LoVo (cell line): ENCODE data around the gene OR1S2.
"Not testable (repeated sequence)": the region's sequence is repeated elsewhere in the genome, so short reads cannot be mapped to it uniquely, and the experiment has no call there.

Experiments used
- DNase-seq: peaks from one replicate; pipeline ENCODE4 v3.0.0-alpha.2; 2016; ENCODE audit warnings: low spot score

Gene OR1S2, protein sequence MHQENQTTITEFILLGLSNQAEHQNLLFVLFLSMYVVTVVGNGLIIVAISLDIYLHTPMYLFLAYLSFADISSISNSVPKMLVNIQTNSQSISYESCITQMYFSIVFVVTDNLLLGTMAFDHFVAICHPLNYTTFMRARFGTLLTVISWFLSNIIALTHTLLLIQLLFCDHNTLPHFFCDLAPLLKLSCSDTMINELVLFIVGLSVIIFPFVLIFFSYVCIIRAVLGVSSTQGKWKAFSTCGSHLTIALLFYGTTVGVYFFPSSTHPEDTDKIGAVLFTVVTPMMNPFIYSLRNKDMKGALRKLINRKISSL

DNA sequence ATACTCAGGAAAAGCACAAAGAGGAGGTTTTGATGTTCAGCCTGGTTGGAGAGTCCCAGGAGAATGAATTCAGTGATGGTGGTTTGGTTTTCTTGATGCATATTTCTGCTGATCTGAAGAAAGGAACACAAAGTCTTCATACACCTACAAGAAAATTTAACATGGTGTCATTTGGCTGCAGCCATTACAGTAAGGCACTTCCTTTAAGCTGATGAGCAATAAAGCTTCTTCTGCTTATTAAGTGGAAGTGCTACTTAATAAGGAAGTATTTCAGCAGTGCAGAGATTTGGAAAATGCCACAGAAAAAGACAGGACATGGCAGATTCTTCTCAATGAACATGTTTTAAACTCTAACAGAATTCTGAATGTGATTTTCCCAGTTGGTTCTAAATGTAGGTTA lies at the start of gene OR1S2:
Gene OR1S2 (minus strand): TSS at position 101 of the 400 bp plus-strand sequence. CDS start 0 bp downstream, at position 101.
- DNase-seq: no peak

DNA sequence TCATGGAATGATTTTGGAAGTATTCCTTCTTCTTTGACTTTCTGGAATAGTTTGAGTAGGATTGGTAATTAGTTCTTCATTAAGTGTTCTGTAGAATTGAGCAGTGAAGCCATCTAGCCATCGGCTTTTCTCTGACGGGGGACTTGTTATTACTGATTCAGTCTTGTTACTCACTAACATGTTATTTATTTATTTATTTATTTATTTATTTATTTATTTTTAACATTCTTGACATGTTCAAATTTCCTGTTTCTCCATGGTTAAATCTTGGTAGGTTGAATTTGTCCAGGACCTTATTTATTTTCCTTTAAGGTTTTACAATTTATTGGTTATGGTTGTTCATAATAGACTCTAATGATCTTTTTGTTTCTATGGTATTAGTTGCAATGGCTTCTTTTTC lies 40.0 kb upstream of the OR1S2 start:
- DNase-seq: no peak

DNA sequence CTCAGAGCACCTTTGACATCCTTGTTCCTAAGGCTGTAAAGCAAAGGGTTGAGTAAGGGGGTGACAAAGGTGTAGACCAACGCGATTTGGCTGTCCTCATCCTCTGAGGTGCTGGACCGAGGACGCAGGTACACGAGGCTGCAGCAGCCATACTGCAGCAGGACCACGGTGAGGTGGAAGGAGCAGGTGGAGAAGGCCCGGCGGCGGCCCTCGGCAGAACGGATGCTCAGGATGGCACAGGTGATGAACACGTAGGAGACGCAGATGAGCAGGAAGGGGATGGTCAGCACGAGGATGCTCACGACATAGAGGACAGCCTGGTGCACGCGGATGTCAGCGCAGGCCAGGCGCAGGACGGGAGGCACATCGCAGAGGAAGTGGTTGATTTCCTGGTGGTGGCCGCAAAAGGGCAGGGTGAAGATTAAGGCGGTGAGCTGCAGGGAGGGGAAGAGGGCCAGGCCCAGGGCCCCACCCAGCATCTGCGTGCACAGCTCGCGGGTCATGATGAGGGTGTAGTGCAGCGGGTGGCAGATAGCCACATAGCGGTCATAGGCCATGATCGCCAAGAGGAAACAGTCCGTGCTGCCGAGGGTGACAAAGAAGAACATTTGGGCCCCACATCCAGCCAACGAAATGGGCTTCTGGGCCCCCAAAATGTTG lies 24.1 kb upstream of the OR1S2 start:
- DNase-seq: no peak

DNA sequence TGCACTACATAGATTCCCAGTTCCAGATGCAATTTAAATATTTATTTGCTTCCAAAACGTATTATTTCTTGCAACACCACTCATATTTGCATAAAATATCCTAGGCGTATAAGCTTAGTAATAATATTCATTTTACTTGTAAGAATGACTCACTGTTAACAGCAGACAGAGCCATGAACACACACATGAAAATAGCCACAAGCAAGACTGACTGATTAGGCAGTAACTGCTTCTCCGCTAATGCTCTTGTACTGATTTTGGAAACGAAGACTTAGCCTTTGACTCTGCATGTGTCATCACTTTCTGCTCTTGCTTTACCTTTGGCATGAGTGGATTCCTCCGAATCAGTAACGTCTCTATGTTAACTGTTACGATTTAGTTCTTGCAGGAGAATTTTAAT lies 18.8 kb upstream of the OR1S2 start:
- DNase-seq: no peak

DNA sequence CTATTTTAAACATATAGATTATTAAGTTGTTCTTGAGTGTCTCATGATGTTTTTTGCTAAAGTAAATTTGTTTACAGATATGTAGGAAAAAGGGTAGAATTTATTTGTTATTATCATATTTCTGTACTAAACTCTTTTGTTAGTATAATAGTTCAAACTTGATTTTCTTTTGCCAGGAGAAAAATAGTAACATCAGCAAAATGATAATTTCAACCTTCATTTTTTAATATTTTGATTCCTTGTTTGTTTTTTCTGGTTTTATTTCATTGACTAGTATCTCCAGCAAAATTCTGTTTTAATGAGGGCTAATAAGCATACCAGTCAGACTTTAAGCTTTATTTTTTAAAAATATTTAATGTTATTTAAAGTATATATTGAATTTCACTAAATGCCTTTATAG lies 12.5 kb upstream of the OR1S2 start:
- no peak for DNase-seq

DNA sequence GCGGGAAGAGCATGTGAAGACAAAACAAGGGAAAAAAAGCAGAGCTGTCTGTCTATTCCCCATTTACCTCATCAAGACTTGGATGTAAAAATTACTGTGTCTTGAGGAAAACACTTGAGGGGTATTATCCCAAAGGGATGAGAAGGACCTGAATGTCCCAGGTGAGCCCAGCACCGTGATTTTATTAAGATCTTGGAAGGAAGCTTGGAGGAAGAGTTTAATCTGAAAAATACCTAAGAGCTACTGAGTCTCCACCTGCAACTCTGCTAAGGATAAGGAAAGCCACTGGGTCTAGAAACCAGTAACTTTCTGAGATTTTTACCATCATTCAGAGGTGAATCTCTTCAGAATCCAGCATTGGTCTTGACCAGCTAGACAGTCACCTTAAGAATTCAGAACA lies 8.5 kb upstream of the OR1S2 start, which contains the start of gene OR1S1:
Gene OR1S1 (plus strand): TSS at position 301 of the 400 bp plus-strand sequence.
- DNase-seq: not testable (repeated sequence)

DNA sequence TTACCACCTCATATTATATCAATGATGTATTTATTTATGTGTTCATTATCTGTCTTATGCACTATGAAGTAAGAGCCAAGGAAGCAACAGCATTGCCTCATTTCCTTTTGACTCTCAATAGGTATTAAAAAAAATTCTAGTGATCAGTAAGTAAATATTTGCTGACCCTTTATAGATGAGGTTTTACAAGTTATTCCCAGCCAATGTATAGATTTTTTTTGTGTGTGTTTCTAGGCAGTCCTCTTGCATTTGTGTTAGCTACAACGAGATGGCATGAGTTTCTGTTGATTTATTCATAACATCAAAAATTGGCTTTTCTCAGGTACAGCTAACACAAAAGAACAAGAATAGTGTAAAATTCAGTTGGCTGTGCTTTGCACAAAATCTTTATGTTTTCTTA lies 4.7 kb downstream of the OR1S2 start:
- no peak for DNase-seq

DNA sequence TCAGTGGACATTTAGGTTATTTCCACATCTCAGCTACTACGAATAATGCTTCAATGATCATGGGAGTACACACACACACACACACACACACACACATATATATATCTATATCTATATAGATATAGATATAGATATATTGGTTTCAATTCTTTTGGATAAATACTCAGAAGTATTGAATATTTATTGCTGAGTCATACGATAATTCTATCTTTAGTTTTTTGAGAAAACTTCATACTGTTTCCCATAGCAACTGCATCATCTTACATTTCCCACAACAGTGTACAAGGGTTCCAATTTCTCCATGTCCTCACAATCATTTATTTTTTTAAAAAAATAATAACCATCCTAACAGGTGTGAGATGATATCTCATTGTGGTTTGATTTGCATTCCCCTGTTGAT lies 8.0 kb downstream of the OR1S2 start:
- DNase-seq: no peak

DNA sequence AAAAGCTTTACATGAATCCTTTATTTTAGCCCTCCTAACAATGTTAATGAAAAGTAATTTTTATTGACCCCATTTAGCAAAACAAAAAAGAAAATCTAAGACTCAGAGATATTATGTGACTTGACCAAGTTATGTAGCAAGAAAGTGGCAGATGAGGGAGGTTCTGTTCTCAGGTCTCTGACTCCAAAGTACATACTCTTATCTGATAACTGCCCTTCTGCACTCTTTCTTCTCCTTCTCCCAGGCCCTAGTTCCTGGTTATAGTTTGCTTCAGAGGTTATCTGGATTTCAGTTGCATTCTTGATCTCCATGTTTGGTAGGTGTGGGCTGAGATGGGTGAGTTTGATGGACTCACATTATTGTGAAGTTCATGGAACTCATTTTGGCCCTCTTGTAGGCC lies 10.6 kb downstream of the OR1S2 start:
- DNase-seq: peak; percentile 12

DNA sequence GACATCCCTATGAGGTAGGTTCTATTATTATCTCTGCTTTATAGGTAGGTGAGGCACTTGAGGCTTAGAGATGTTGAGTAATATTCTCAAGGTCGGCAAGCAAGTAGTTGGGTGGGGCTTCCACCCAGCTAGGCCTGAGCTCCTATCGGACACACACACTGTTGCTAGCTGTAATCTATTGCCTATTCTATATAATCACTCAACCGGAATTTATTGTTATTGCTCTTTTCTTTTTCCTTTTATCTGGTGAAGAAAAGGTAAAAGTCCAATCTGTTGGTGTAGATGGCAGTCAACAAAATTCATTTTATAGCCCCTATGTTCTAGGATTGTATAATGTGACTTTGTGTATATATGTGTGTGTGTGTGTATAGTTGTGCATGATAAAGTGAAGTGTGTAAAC lies 11.7 kb downstream of the OR1S2 start:
- DNase-seq: peak; percentile 75

DNA sequence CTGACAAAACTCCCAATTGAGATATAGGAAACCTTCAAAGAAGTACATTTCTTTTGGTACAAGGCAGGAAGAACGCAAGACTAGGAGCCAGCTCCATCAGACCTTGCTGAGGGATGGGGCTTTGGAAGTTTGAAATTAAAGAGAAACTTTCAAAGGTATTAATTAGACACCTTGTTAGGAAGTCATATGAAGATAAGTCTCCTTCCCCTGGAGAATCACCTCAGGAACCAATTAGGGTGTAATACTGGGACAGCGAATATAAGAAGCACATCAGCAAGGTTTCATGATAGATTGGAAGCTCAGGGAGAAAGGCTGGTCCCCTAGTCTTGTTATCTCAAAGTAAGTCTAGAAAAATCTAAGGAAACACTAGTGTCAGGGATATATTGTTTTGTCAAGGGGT lies 15.2 kb downstream of the OR1S2 start, which contains the start of gene OR9Q2:
Gene OR9Q2 (plus strand): TSS at position 301 of the 400 bp plus-strand sequence. CDS start 1,421 bp downstream, outside the sequence.
- DNase-seq: no peak

DNA sequence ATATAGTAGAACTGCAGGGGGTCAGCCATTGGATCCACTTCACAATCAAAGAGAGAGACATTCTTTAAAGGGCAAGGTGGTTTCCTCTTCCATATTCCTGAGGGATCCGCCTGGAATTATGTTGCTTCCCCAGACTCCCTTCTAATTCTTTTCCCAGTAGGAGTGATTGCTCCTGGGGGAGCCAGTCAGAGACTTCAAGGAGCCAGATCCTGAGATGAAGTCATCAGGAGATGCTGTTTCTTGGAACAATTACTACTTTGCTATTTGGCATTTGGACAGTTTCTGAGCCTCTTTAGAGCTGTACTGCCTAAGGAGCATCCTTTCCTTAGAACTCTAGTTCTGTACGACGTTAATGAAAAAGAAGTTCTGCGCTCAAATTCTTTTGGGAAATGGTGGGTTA lies 17.0 kb downstream of the OR1S2 start:
- no peak for DNase-seq

DNA sequence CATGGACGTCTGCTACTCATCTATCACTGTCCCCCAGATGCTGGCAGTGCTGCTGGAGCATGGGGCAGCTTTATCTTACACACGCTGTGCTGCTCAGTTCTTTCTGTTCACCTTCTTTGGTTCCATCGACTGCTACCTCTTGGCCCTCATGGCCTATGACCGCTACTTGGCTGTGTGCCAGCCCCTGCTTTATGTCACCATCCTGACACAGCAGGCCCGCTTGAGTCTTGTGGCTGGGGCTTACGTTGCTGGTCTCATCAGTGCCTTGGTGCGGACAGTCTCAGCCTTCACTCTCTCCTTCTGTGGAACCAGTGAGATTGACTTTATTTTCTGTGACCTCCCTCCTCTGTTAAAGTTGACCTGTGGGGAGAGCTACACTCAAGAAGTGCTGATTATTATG lies 24.3 kb downstream of the OR1S2 start:
- DNase-seq: no peak

DNA sequence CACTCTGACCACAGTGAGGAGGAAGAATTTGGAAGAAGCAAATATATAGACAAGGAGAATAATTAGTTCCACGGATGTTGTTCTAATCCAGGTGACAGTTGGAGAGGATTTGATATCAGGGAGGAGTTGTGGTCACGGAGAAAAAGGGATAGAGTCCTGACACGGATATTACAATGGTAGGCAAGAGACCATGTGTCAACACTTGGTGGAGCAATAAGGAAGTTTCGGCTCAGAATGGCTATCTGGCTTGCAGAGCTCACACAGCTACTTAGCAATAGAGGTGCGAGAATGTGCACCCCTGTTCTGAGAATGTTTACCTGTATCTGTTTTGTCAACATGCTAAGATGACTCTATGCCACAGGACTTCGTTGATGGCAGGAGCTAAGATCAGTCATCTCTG lies 25.5 kb downstream of the OR1S2 start:
- DNase-seq: no peak

DNA sequence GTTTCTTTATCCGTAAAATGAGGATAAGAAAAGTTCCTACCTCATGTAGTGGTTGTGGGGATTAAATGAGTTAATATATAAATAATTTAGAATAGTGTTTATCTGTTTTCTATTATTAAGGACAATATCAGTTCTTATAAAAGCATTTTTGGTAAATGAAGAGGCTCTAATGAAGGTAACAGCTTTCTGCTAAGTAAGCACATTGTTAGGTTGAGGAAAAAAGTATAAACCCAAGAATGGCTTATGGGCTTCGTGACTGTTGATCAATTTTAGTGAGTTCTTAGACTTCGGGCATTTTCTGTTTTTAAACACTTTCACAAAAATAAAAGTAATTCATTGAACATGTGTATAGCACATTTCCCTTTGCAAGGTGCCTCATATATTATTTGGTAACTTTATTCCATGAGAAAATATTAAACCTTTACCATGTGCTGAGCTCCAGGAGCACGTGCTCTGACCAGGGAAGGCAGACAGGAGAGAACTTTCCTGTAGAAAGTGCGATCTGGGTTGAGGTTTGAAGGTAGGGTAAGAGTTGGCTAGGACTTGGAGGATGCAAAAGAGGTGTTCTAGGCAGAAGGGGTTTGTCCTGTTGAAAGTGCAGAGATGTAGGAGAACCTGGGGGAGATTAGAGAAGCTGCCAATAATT lies 26.4 kb downstream of the OR1S2 start:
- no peak for DNase-seq

DNA sequence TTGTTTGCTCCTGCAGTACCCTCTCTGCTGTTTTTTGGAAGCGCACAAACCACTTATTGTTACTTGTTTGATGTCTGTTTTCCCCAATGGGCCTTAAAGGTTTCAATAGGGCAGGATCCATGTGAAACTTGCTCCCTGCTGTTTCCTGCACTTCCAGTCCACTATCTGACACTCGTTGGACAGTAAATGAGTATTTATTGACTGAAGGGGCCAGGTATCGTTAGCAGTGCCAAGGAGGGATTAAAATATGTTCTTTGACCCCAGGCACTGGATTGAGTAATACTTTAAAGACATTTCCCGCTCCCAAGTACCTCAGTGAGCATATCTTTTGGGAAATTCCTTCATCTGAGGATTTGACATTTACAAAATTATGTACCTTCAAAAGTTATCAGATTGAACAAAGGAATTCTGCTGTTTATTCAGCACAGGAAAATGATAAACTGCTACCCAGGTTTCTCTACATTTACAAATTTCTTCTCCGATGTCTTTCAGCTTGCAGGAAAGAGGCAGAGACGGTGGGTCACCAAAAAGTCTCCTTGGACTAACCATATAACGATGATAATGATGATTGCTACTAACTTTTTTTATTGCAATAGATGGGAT lies 38.3 kb downstream of the OR1S2 start:
- DNase-seq: peak; percentile 34

DNA sequence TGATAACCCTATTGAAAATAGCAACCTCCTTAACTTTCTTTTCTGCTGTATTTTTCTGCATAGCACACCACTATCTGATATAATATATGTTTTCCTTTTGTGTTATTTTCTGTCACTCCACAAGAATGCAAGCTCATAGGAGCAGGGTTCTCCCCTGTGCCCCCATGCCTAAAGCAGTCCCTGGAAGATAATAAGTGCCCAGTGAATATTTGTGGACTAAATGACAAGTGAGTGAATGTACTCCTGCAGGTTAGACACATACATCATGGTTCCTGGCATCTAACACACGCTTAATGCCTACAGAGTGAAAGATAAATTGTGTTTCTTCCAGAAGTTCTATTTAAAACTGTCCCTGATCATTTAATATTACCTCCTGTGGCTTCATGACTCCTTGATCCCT lies 39.0 kb downstream of the OR1S2 start:
- DNase-seq: no peak

DNA sequence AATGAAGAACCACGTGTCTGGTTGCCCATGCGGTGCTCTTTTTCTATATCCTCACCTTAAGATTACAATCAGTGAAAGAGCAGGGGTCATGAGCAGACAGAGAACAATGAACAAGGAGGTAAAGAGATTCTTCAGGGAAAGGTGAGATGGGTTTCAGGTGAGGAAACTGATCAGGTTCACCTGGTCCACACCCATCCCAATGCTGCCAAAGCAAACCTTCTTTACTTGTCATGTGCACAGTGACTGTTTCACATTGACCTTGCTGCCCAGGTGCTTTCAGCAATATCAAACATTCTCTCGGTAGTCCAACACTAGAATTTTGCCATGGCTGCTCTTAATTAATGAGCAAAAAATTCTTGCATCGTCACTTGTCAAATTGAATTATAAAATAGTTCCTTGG lies 39.6 kb downstream of the OR1S2 start:
- DNase-seq: no peak
